OCI-LY1 (cell line): Measurements from ENCODE around the gene NUP93.

Source experiments
- H2AFZ ChIP-seq: fragments of 200-600 bp; sonication (generic), shearing (Covaris generic); 2 replicates; pipeline ENCODE4 v1.6.0; 2014; ENCODE audit warnings: antibody characterized with exemption, mild to moderate bottlenecking, low read length
- H3F3A ChIP-seq: fragments of 200-600 bp; sonication (generic), shearing (Covaris generic); 2 replicates; pipeline ENCODE4 v1.6.0; 2014; ENCODE audit warnings: mild to moderate bottlenecking, antibody characterized with exemption, low read length, moderate library complexity; ENCODE audit not compliant: insufficient read depth
- H3K27ac ChIP-seq: fragments of 200-600 bp; sonication (generic); 2 replicates; pipeline ENCODE4 v1.5.1; 2014; ENCODE audit warnings: low read length, mixed run types, mild to moderate bottlenecking, low read depth; ENCODE audit not compliant: poor library complexity, severe bottlenecking
- H3K27me3 ChIP-seq: fragments of 200-600 bp; sonication (generic); 2 replicates; pipeline ENCODE4 v1.6.0; 2014; ENCODE audit warnings: antibody characterized with exemption, mild to moderate bottlenecking, low read length, moderate library complexity; ENCODE audit not compliant: insufficient read depth
- H3K36me3 ChIP-seq: fragments of 200-600 bp; sonication (generic); 2 replicates; pipeline ENCODE4 v1.6.1; 2014; ENCODE audit warnings: mild to moderate bottlenecking, antibody characterized with exemption, low read length, moderate library complexity, mixed read lengths; ENCODE audit not compliant: insufficient read depth
- H3K4me1 ChIP-seq: fragments of 200-600 bp; sonication (generic); 2 replicates; pipeline ENCODE4 v1.5.1; 2014; ENCODE audit warnings: mild to moderate bottlenecking, low read length, moderate library complexity; ENCODE audit not compliant: insufficient read depth, severe bottlenecking
- H3K4me2 ChIP-seq: fragments of 200-600 bp; sonication (generic), shearing (Covaris generic); 2 replicates; pipeline ENCODE4 v1.6.1; 2014; ENCODE audit warnings: low read length
- H3K4me3 ChIP-seq: fragments of 200-600 bp; sonication (generic); 2 replicates; pipeline ENCODE4 v1.5.1; 2014; ENCODE audit warnings: low read length, low read depth, mild to moderate bottlenecking, mixed read lengths; ENCODE audit not compliant: poor library complexity, severe bottlenecking
- H3K79me2 ChIP-seq: fragments of 200-600 bp; shearing (Covaris generic); 2 replicates; pipeline ENCODE4 v1.6.1; 2016; ENCODE audit warnings: mixed run types, low read length, mixed read lengths; ENCODE audit not compliant: insufficient read depth
- H3K9ac ChIP-seq: fragments of 200-600 bp; sonication (generic), shearing (Covaris generic); 2 replicates; pipeline ENCODE4 v1.6.1; 2014; ENCODE audit warnings: mild to moderate bottlenecking, low read length, mixed read lengths
- H3K9me2 ChIP-seq: fragments of 200-600 bp; sonication (generic), shearing (Covaris generic); 2 replicates; pipeline ENCODE4 v1.6.1; 2014; ENCODE audit warnings: low read depth, mild to moderate bottlenecking, low read length, mixed read lengths
- H3K9me3 ChIP-seq: fragments of 200-600 bp; shearing (Covaris generic); 2 replicates; pipeline ENCODE4 v1.6.1; 2014; ENCODE audit warnings: low read length, mixed read lengths
- H4K20me1 ChIP-seq: fragments of 200-600 bp; sonication (generic), shearing (Covaris generic); 2 replicates; pipeline ENCODE4 v1.6.0; 2016; ENCODE audit warnings: mild to moderate bottlenecking, low read length; ENCODE audit not compliant: insufficient read depth
- EZH2 ChIP-seq: fragments of 200-600 bp; sonication (generic), shearing (Covaris generic); IDR thresholded peaks from 2 replicates; pipeline ENCODE4 v1.8.0; 2017; ENCODE audit warnings: borderline replicate concordance, mixed run types, mild to moderate bottlenecking, antibody characterized with exemption, low read length, moderate library complexity, mixed read lengths
- TF ChIP-seq, protein P1 (sequence below): fragments of 200-600 bp; sonication (generic), shearing (Covaris generic); IDR thresholded peaks from 2 replicates; pipeline ENCODE4 v1.5.1; 2017; ENCODE audit warnings: mild to moderate bottlenecking, antibody characterized with exemption, low read length, moderate library complexity, mixed read lengths

The NUP93 gene

DNA sequence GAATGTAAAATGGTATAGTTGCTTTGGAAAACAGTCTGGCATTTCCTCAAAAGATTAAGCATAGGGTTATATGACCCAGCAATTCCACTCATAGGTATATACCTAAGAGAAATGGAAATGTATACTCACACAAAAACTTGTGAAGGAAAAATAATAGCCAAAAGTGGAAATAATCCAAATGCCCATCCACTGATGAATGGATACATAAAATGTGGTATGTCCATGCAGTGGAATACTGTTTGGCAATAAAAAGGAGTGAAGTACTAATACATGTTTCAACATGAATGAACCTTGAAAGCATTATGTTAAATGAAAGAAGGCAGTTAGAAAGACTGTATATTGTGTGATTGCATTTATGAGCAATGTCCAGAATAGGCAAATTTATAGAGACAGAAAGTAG, 25.1 kb downstream of the NUP93 start:
- Histone ChIP-seq H3K36me3 (peaks cover 71% of the 10 kb centered on the region), H3K27me3 (no peaks in the 10 kb centered on the region), H4K20me1 (no peaks in the 10 kb centered on the region), H3K4me1 (peaks cover 1% of the 10 kb centered on the region), H3K79me2 (no peaks in the 10 kb centered on the region; the same call in 1 of the 2 replicates), H3K4me3 (no peak overlapping the region), H3F3A (no peaks in the 10 kb centered on the region), H3K9me2 (no peaks in the 10 kb centered on the region), H3K4me2 (no peak overlapping the region), H3K9me3 (peaks cover 11% of the 10 kb centered on the region), H2AFZ (no peak overlapping the region), H3K27ac (no peak overlapping the region), H3K9ac (no peak overlapping the region)
- TF ChIP-seq, protein P1, sequence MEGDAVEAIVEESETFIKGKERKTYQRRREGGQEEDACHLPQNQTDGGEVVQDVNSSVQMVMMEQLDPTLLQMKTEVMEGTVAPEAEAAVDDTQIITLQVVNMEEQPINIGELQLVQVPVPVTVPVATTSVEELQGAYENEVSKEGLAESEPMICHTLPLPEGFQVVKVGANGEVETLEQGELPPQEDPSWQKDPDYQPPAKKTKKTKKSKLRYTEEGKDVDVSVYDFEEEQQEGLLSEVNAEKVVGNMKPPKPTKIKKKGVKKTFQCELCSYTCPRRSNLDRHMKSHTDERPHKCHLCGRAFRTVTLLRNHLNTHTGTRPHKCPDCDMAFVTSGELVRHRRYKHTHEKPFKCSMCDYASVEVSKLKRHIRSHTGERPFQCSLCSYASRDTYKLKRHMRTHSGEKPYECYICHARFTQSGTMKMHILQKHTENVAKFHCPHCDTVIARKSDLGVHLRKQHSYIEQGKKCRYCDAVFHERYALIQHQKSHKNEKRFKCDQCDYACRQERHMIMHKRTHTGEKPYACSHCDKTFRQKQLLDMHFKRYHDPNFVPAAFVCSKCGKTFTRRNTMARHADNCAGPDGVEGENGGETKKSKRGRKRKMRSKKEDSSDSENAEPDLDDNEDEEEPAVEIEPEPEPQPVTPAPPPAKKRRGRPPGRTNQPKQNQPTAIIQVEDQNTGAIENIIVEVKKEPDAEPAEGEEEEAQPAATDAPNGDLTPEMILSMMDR: no peak
- TF ChIP-seq EZH2: no peak

GRCh38 chr16:56758432-56758831, 28.5 kb downstream of the NUP93 start:
- Histone ChIP-seq H3K9me3 (peaks cover 3% of the 10 kb centered on the region; the same call in 1 of the 2 replicates), H3K9me2 (no peaks in the 10 kb centered on the region), H2AFZ (no peak overlapping the region), H3K9ac (no peak overlapping the region), H3K4me2 (no peak overlapping the region), H3K79me2 (no peaks in the 10 kb centered on the region; the same call in 1 of the 2 replicates), H3K36me3 (peaks cover 67% of the 10 kb centered on the region), H4K20me1 (no peaks in the 10 kb centered on the region), H3K4me3 (no peak overlapping the region), H3K27me3 (no peaks in the 10 kb centered on the region), H3K4me1 (no peaks in the 10 kb centered on the region), H3F3A (no peaks in the 10 kb centered on the region), H3K27ac (no peak overlapping the region)
- TF ChIP-seq EZH2: no peak
- TF ChIP-seq, protein P1: no peak

DNA sequence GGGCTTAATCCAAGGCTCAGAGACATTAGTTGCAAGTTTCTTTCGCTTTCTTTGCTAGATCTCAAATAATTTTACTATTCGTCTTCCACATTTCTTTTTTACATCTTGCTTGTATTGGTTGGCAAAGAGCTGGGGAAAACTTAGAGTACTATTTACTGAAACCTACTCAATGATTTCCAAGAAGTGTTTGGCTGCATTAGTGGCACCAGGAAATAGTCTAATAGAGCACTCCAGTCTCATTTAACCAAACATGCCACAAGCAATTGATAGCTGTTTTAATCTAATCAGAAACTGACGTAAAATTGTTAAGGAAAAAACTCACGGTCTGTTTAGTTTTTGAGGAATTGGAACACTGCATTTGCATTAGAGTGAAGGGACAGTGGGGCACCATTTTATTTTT, 29.0 kb downstream of the NUP93 start:
- no peak for TF ChIP-seq EZH2
- Histone ChIP-seq H3K36me3 (peaks cover 63% of the 10 kb centered on the region), H3K79me2 (no peaks in the 10 kb centered on the region; the same call in 1 of the 2 replicates), H2AFZ (no peak overlapping the region), H3K9ac (no peak overlapping the region), H3K4me1 (no peaks in the 10 kb centered on the region), H3K27me3 (no peaks in the 10 kb centered on the region), H3K4me2 (no peak overlapping the region), H3K9me3 (peaks cover 3% of the 10 kb centered on the region; the same call in 1 of the 2 replicates), H3K4me3 (no peak overlapping the region), H3K9me2 (no peaks in the 10 kb centered on the region), H3F3A (no peaks in the 10 kb centered on the region), H4K20me1 (no peaks in the 10 kb centered on the region), H3K27ac (no peak overlapping the region)

- Histone ChIP-seq H3K4me2 (no peak overlapping the region), H4K20me1 (no peaks in the 10 kb centered on the region), H2AFZ (no peak overlapping the region), H3K9me2 (no peaks in the 10 kb centered on the region), H3K36me3 (peaks cover 51% of the 10 kb centered on the region), H3K9ac (no peak overlapping the region), H3K27ac (no peak overlapping the region), H3K4me3 (no peak overlapping the region), H3K9me3 (no peaks in the 10 kb centered on the region), H3F3A (no peaks in the 10 kb centered on the region), H3K27me3 (no peaks in the 10 kb centered on the region), H3K79me2 (no peaks in the 10 kb centered on the region), H3K4me1 (no peaks in the 10 kb centered on the region)
- TF ChIP-seq, protein P1: no peak
- TF ChIP-seq EZH2: no peak
These were observed 33.5 kb downstream of the NUP93 start for GRCh38 chr16:56763291-56763916.
